H1 (cell line): ENCODE results near the gene FHIT. TPM values are rescaled to one million over a fixed set of nuclear protein-coding genes. Genes with fewer than 3 reads are reported as not detected.
A peak's percentile ranks its signal among the peaks of the same experiment; 100 is the strongest.

Experiments
- CTCF ChIA-PET: fragments of 300-600 bp; sonication (Branson Sonifier 250); formaldehyde crosslinking; loops from one replicate; lab custom pipeline; 2021; ENCODE audit not compliant: partially characterized antibody; lab: Charles Lee
- POLR2A ChIA-PET: fragments of 300-600 bp; sonication (Branson Sonifier 250); formaldehyde crosslinking; loops from one replicate; lab custom pipeline; 2021; ENCODE audit warnings: inconsistent platforms; ENCODE audit not compliant: partially characterized antibody; lab: Charles Lee
- DNase-seq, 2 experiments: peaks; one replicate each; pipeline versions ENCODE4 v3.0.0 to v3.0.0-alpha.2; 2010 to 2022; ENCODE audit warnings: low spot score in 2 of 2, low read depth in 1 of 2, mixed read lengths in 1 of 2
- FAIRE-seq: peaks from 2 replicates; lab custom pipeline; 2011; peaks lifted over from hg19 to GRCh38; lab: Jason Lieb, UNC
- H2AFZ ChIP-seq: 2 replicates; pipeline ENCODE4 v1.8.1; 2012; ENCODE audit warnings: low read length, inconsistent platforms
- H2AK5ac ChIP-seq: 2 replicates; pipeline ENCODE4 v1.6.1; 2013; ENCODE audit warnings: low read depth, low read length
- H2BK120ac ChIP-seq: replicated peaks from 2 replicates; pipeline ENCODE3; 2013; ENCODE audit warnings: low read depth, low read length, inconsistent platforms
- H2BK12ac ChIP-seq: 2 replicates; pipeline ENCODE4 v1.6.1; 2013; ENCODE audit warnings: low read depth, low read length
- H2BK15ac ChIP-seq: 2 replicates; pipeline ENCODE4 v1.6.1; 2013; ENCODE audit warnings: low read length
- H2BK20ac ChIP-seq: 2 replicates; pipeline ENCODE4 v1.6.1; 2013; ENCODE audit warnings: low read length
- H2BK5ac ChIP-seq: 2 replicates; pipeline ENCODE4 v1.6.1; 2013; ENCODE audit warnings: low read depth, low read length
- H3K14ac ChIP-seq: 2 replicates; pipeline ENCODE4 v1.6.1; 2013; ENCODE audit warnings: inconsistent platforms; ENCODE audit not compliant: insufficient read length
- H3K18ac ChIP-seq: 2 replicates; pipeline ENCODE4 v1.6.1; 2013; ENCODE audit warnings: low read length; ENCODE audit errors: extremely low read depth
- H3K23ac ChIP-seq: 2 replicates; pipeline ENCODE4 v1.6.1; 2013; ENCODE audit warnings: inconsistent platforms; ENCODE audit not compliant: insufficient read length
- H3K23me2 ChIP-seq: 2 replicates; pipeline ENCODE4 v1.6.1; 2013; ENCODE audit warnings: low read depth, low read length
- H3K27ac ChIP-seq: 2 replicates; pipeline ENCODE4 v1.6.1; 2011; ENCODE audit warnings: low read depth, low read length, inconsistent platforms
- H3K27me3 ChIP-seq, 4 experiments: replicated peaks in 1 of 4; 1 replicate in 1 of 4; 2 replicates in 3 of 4; pipeline versions ENCODE4 v1.6.1 to v1.8.1; 2011 to 2013; ENCODE audit warnings: low read length in 3 of 4, mild to moderate bottlenecking in 3 of 4, inconsistent platforms in 2 of 4, mixed read lengths in 2 of 4, moderate library complexity in 1 of 4; ENCODE audit not compliant: control insufficient read depth in 3 of 4, insufficient read depth in 3 of 4; ENCODE audit errors: extremely low read depth in 1 of 4
- H3K36me3 ChIP-seq, 4 experiments: 2 replicates each; pipeline versions ENCODE4 v1.6.1 to v1.8.1; 2011 to 2013; ENCODE audit warnings: mild to moderate bottlenecking in 4 of 4, low read length in 3 of 4, moderate library complexity in 2 of 4, control low read depth in 1 of 4, inconsistent platforms in 1 of 4; ENCODE audit not compliant: insufficient read depth in 4 of 4, control insufficient read depth in 2 of 4
- H3K4ac ChIP-seq: replicated peaks from 2 replicates; pipeline ENCODE3; 2013; ENCODE audit warnings: low read length, low read depth, mixed read lengths, inconsistent platforms; ENCODE audit not compliant: insufficient read length
- H3K4me1 ChIP-seq, 4 experiments: replicated peaks in 1 of 4; 1 replicate in 1 of 4; 2 replicates in 3 of 4; pipeline versions ENCODE4 v1.6.1 to v1.8.1; 2011 to 2013; ENCODE audit warnings: low read length in 3 of 4, inconsistent platforms in 2 of 4, mixed read lengths in 1 of 4; ENCODE audit not compliant: insufficient read depth in 4 of 4, control insufficient read depth in 3 of 4
- H3K4me2 ChIP-seq, 2 experiments: 2 replicates each; pipeline versions ENCODE4 v1.6.1 to v1.8.1; 2011 to 2013; ENCODE audit warnings: low read depth in 2 of 2, low read length in 2 of 2, control low read depth in 1 of 2, inconsistent platforms in 1 of 2, mild to moderate bottlenecking in 1 of 2; ENCODE audit not compliant: insufficient read depth in 1 of 2
- H3K4me3 ChIP-seq, 4 experiments: fragments of 200-600, 300-600 bp in 1 of 4; sonication (generic), shearing (Covaris generic), sonication (Bioruptor Twin) in 1 of 4; 2 replicates each; pipeline versions ENCODE4 v1.5.1 to v1.8.1; 2011 to 2016; ENCODE audit warnings: low read length in 4 of 4, low read depth in 3 of 4, control low read depth in 2 of 4, inconsistent platforms in 2 of 4, mild to moderate bottlenecking in 2 of 4, mixed read lengths in 1 of 4, moderate library complexity in 1 of 4; ENCODE audit not compliant: insufficient read depth in 2 of 4; ENCODE audit errors: extremely low read depth in 1 of 4
- H3K56ac ChIP-seq: replicated peaks from 2 replicates; pipeline ENCODE3; 2013; ENCODE audit warnings: low read depth, mild to moderate bottlenecking, mixed read lengths, low read length, inconsistent platforms; ENCODE audit not compliant: insufficient read length
- H3K79me1 ChIP-seq: 2 replicates; pipeline ENCODE4 v1.6.1; 2013; ENCODE audit warnings: low read depth, low read length, control low read depth
- H3K79me2 ChIP-seq, 2 experiments: 2 replicates each; pipeline versions ENCODE4 v1.6.1 to v1.8.1; 2012 to 2013; ENCODE audit warnings: low read length in 2 of 2, mild to moderate bottlenecking in 2 of 2, inconsistent platforms in 1 of 2; ENCODE audit not compliant: insufficient read depth in 2 of 2, control insufficient read depth in 1 of 2
- H3K9ac ChIP-seq, 4 experiments: replicated peaks in 1 of 4; 1 replicate in 1 of 4; 2 replicates in 3 of 4; pipeline versions ENCODE4 v1.6.1 to v1.8.1; 2011 to 2013; ENCODE audit warnings: low read depth in 3 of 4, low read length in 3 of 4, control low read depth in 2 of 4, mild to moderate bottlenecking in 2 of 4, moderate library complexity in 2 of 4, inconsistent platforms in 1 of 4; ENCODE audit errors: extremely low read depth in 1 of 4
- H3K9me3 ChIP-seq, 2 experiments: 2 replicates each; pipeline versions ENCODE4 v1.6.1 to v1.8.1; 2012 to 2013; ENCODE audit warnings: mild to moderate bottlenecking in 2 of 2, moderate library complexity in 2 of 2, control low read depth in 1 of 2, inconsistent platforms in 1 of 2, low read depth in 1 of 2, low read length in 1 of 2, mixed read lengths in 1 of 2; ENCODE audit not compliant: insufficient read depth in 2 of 2
- H4K20me1 ChIP-seq, 2 experiments: replicated peaks in 1 of 2; 2 replicates each; pipeline versions ENCODE3 to v1.8.1; 2011 to 2013; ENCODE audit warnings: inconsistent platforms in 2 of 2, low read length in 2 of 2, mild to moderate bottlenecking in 1 of 2; ENCODE audit not compliant: insufficient read depth in 2 of 2, control insufficient read depth in 1 of 2
- H4K5ac ChIP-seq: 2 replicates; pipeline ENCODE4 v1.6.1; 2013; ENCODE audit warnings: low read length, low read depth, mixed read lengths, inconsistent platforms; ENCODE audit not compliant: insufficient read length
- H4K8ac ChIP-seq: 2 replicates; pipeline ENCODE4 v1.8.0; 2013; ENCODE audit warnings: mild to moderate bottlenecking, moderate library complexity, low read length, inconsistent platforms; ENCODE audit not compliant: insufficient read depth; ENCODE audit errors: extremely low read depth
- H4K91ac ChIP-seq: replicated peaks from 2 replicates; pipeline ENCODE3; 2013; ENCODE audit warnings: low read length, mixed read lengths, inconsistent platforms; ENCODE audit not compliant: insufficient read length
- CEBPB ChIP-seq: IDR thresholded peaks from 2 replicates; pipeline ENCODE4 v1.6.1; 2012; ENCODE audit warnings: low read depth, low read length
- CTCF ChIP-seq, 3 experiments: IDR thresholded peaks; 1 replicate in 2 of 3; 2 replicates in 1 of 3; pipeline versions ENCODE4 v1.5.1 to v1.6.1; 2011; ENCODE audit warnings: low read length in 3 of 3, mild to moderate bottlenecking in 3 of 3, inconsistent platforms in 2 of 3, low read depth in 1 of 3, moderate library complexity in 1 of 3; ENCODE audit not compliant: insufficient read depth in 1 of 3; ENCODE audit errors: control extremely low read depth in 1 of 3
- POLR2AphosphoS5 ChIP-seq: IDR thresholded peaks from 2 replicates; pipeline ENCODE4 v1.6.1; 2011; ENCODE audit warnings: low read depth, low read length
- RAD21 ChIP-seq, 2 experiments: IDR thresholded peaks in 1 of 2; conservative IDR thresholded peaks in 1 of 2; 2 replicates each; pipeline ENCODE4 v1.6.1; 2011; ENCODE audit warnings: low read depth in 2 of 2, low read length in 2 of 2, improper control_type of control experiment in 1 of 2, inconsistent platforms in 1 of 2, mild to moderate bottlenecking in 1 of 2, moderate library complexity in 1 of 2
- TAF1 ChIP-seq: IDR thresholded peaks from 2 replicates; pipeline ENCODE4 v1.6.1; 2011; ENCODE audit warnings: mild to moderate bottlenecking, low read depth, low read length
- TEAD4 ChIP-seq: IDR thresholded peaks from 2 replicates; pipeline ENCODE4 v1.6.1; 2012; ENCODE audit warnings: low read depth, low read length, inconsistent platforms, mixed read lengths
- WGBS, 2 experiments: shearing (Covaris generic) in 1 of 2; methylation state at CpG; one replicate each; pipeline versions ENCODE4 v1.1.6 to v1.1.7; 2013 to 2015; ENCODE audit warnings: low lambda C conversion rate in 2 of 2, mixed read lengths in 2 of 2, inconsistent platforms in 1 of 2, low coverage in 1 of 2, missing lambda C conversion rate in 1 of 2; ENCODE audit not compliant: insufficient replicate concordance in 2 of 2, insufficient coverage in 1 of 2, insufficient read length in 1 of 2; ENCODE audit errors: extremely low coverage in 1 of 2, missing lambda C conversion rate in 1 of 2; 5-methylcytosine and 5-hydroxymethylcytosine counted together
- polyA plus RNA-seq, 7 experiments: library from polyadenylated mRNA; depleted of rRNA in 3 of 7; stranded (reverse) in 5 of 7; unstranded in 2 of 7; fragments of >200 nt in 5 of 7; fragments of 200-250 nt in 2 of 7; gene quantifications; 1 replicate in 5 of 7; 2 replicates in 1 of 7; 4 replicates in 1 of 7; pipeline versions ENCODE4 v1.2.1 to v1.2.3, GENCODE V29; 2011 to 2013; ENCODE audit warnings: missing spikeins in 2 of 7, mixed read lengths in 2 of 7
- total RNA-seq: library from RNA; stranded (reverse); fragmentation: NEBNext Ultra II Directional; extraction: Animal tissue kit (Norgen Biotek cat#: 25700); gene quantifications from 2 replicates; pipeline ENCODE4 v1.2.1, GENCODE V29; 2021

FHIT gene
- total and polyA plus RNA-seq, 2 of the 8 experiments (the other 6 are each of a cell fraction or from before 2014, with no cell fraction given), result 1.2 to 3.2 TPM

DNA sequence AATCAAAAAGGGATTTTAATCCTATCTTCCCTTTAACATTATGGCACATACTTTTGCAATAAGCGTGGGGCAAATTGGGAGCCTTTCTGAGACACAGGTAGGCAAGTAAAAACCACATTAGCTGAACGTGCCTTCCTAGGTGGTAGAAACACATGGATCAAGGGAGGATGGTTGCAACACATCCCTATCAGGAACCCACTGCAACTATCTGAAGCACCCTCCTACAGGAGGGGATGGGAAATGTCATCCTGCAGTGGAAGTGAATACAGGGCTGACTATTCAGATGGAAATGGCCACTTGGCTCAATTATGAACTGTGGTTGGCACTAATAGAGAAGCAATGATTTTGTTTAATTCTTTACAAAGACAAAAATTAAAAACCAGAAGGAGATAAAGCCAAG, 826.3 kb downstream of the FHIT start:
- Histone ChIP-seq H3K23ac (no peak overlapping the region), H3K27me3 (no peaks in the 10 kb centered on the region), H4K20me1 (no peaks in the 10 kb centered on the region), H4K91ac (no peak overlapping the region), H3K56ac (no peak overlapping the region), H3K18ac (no peak overlapping the region), H4K8ac (no peak overlapping the region), H3K4me2 (no peak overlapping the region), H4K5ac (no peak overlapping the region), H2AK5ac (no peak overlapping the region), H2BK15ac (no peak overlapping the region), H3K36me3 (no peaks in the 10 kb centered on the region), H3K14ac (no peak overlapping the region), H2BK12ac (no peak overlapping the region), H3K23me2 (no peaks in the 10 kb centered on the region; the same call in 1 of the 2 replicates), H3K4ac (no peak overlapping the region), H2BK20ac (no peak overlapping the region), H3K9me3 (no peaks in the 10 kb centered on the region), H3K4me1 (peaks cover 0 to 3% (median 0%) of the 10 kb centered on the region in 4 experiments; a peak in 1 of 7 replicates), H3K79me2 (no peaks in the 10 kb centered on the region), H3K27ac (no peak overlapping the region), H3K79me1 (no peaks in the 10 kb centered on the region), H2BK5ac (no peak overlapping the region), H3K4me3 (no peak overlapping the region), H3K9ac (no peak overlapping the region), H2BK120ac (no peak overlapping the region), H2AFZ (no peak overlapping the region)
- WGBS, 2 experiments, result 85% methylated on average over 2 of the region's 2 CpGs; no CpG with 5 or more reads in 1 of the 2 experiments
- TF ChIP-seq CEBPB (peak; percentile 70; the same call in 1 of the 2 replicates), RAD21 (IDR thresholded peaks at IDR 0.05 in 1 of 2, conservative IDR thresholded peaks at IDR 0.05 in 1 of 2; ENCODE audit: low read depth in 2 of 2, low read length in 2 of 2) (peak; percentile 18 to 40; a peak in 2 of 4 replicates), TAF1 (no peak), TEAD4 (no peak), CTCF (IDR thresholded peaks at IDR 0.05; ENCODE audit: control extremely low read depth in 1 of 3, insufficient read depth in 1 of 3, low read depth in 1 of 3, low read length in 3 of 3) (peak in 1 of 3 experiments; percentile 17; a peak in 1 of 4 replicates), POLR2AphosphoS5 (no peak)
- FAIRE-seq (peak; percentile 68), DNase-seq (no peak)
- POLR2A ChIA-PET, result no interaction called here
- CTCF ChIA-PET, result interaction anchor here (1.9 to 2.3 kb wide), 2 partner anchors 11 to 20 kb away, joined by 3 to 8 read pairs; no protein-coding TSS in a partner anchor
